ENCODE results near the gene ADGRG3.

- TF ChIP-seq RFX5 (IDR thresholded peaks at IDR 0.05; ENCODE audit: low read depth, low read length) (no peak), ZFAT (CRISPR knock-in tag; conservative IDR thresholded peaks at IDR 0.05) (no peak), SCMH1 (CRISPR knock-in tag; IDR thresholded peaks at IDR 0.05; ENCODE audit: borderline replicate concordance) (no peak), FOXM1 (CRISPR knock-in tag; IDR thresholded peaks at IDR 0.05) (no peak), NFRKB (IDR thresholded peaks at IDR 0.05) (no peak), EP300 (IDR thresholded peaks at IDR 0.05; ENCODE audit: low read depth in 2 of 2, low read length in 2 of 2) (no peak), EP300 (CRISPR knock-in tag; IDR thresholded peaks at IDR 0.05; ENCODE audit: borderline replicate concordance) (no peak), ZNF713 (CRISPR knock-in tag; IDR thresholded peaks at IDR 0.05) (no peak)
Observed at GRCh38 chr16:57630407-57630797, 37.7 kb upstream of the ADGRG3 start.

Measured in HepG2 (cell line).